HEK293T (cell line): ENCODE measurements around the gene FGF14.

Experiments
- ELF4 ChIP-seq: fragments of 450-650 bp; IDR thresholded peaks from 2 replicates; pipeline ENCODE4 v1.6.1; 2017; ENCODE audit warnings: antibody characterized with exemption
- FOXK2 ChIP-seq: fragments of 450-650 bp; IDR thresholded peaks from 2 replicates; pipeline ENCODE4 v1.6.1; 2016; ENCODE audit warnings: mild to moderate bottlenecking
- FOXM1 ChIP-seq: fragments of 450-650 bp; IDR thresholded peaks from 2 replicates; pipeline ENCODE4 v1.6.1; 2017; ENCODE audit warnings: mild to moderate bottlenecking, borderline replicate concordance
- NFRKB ChIP-seq: fragments of 450-650 bp; IDR thresholded peaks from 2 replicates; pipeline ENCODE4 v1.6.1; 2016; ENCODE audit warnings: mild to moderate bottlenecking, moderate library complexity
- PKNOX1 ChIP-seq: fragments of 450-650 bp; IDR thresholded peaks from 2 replicates; pipeline ENCODE4 v1.6.1; 2016
- SP1 ChIP-seq: fragments of 450-650 bp; IDR thresholded peaks from 2 replicates; pipeline ENCODE4 v1.6.1; 2017
- SUZ12 ChIP-seq: fragments of 450-650 bp; IDR thresholded peaks from 2 replicates; pipeline ENCODE4 v1.6.1; 2016; ENCODE audit warnings: mild to moderate bottlenecking
- TARDBP ChIP-seq: fragments of 450-650 bp; IDR thresholded peaks from 2 replicates; pipeline ENCODE4 v1.6.1; 2016
- ZNF384 ChIP-seq: fragments of 450-650 bp; IDR thresholded peaks from 2 replicates; pipeline ENCODE4 v1.6.1; 2016

- TF ChIP-seq SUZ12 (no peak), SP1 (no peak), NFRKB (no peak), FOXM1 (no peak), FOXK2 (no peak), PKNOX1 (no peak), ZNF384 (no peak), ELF4 (no peak), TARDBP (no peak)
Observed at GRCh38 chr13:102295316-102296048, 106.4 kb downstream of the FGF14 start.
